Motor neuron (in vitro differentiated cells): Measurements from ENCODE around the gene NFATC2. TPM values are rescaled to one million over a fixed set of nuclear protein-coding genes. Genes with fewer than 3 reads are reported as not detected.
A peak's percentile ranks its signal among the peaks of the same experiment; 100 is the strongest.

Source experiments
- ATAC-seq, 8 experiments: fragments of 200-7000 bp; cut with Tn5 transposase; replicated peaks in 6 of 8; 2 replicates each; pipeline ENCODE4 v1.8.0; 2021; ENCODE audit warnings: mild to moderate bottlenecking in 8 of 8, moderate library complexity in 8 of 8
- H3K27ac ChIP-seq, 2 donors: fragments of 250-450 bp; sonication (Bioruptor Pico); 2 replicates each; pipeline ENCODE4 v1.9.0; 2021; ENCODE audit warnings: antibody characterized with exemption in 2 of 2, mild to moderate bottlenecking in 2 of 2, moderate library complexity in 1 of 2
- H3K4me1 ChIP-seq, 2 donors: fragments of 250-450 bp; sonication (Bioruptor Pico); replicated peaks in 1 of 2; 2 replicates each; pipeline ENCODE4 v1.6.1; 2021; ENCODE audit warnings: antibody characterized with exemption in 2 of 2, mild to moderate bottlenecking in 2 of 2, moderate library complexity in 1 of 2
- H3K4me3 ChIP-seq, 5 donors: fragments of 250-450 bp; sonication (Bioruptor Pico); 2 replicates each; pipeline ENCODE4 v1.9.0; 2021; ENCODE audit warnings: antibody characterized with exemption in 5 of 5, mild to moderate bottlenecking in 5 of 5, moderate library complexity in 4 of 5
- WGBS, 10 experiments: fragments of 450-650 bp; shearing (Covaris generic); methylation state at CpG; one replicate each; pipeline ENCODE4 v1.0.0; 2022; 5-methylcytosine and 5-hydroxymethylcytosine counted together
- in situ Hi-C, 9 experiments: fragments of 400-800 bp; cut with MboI; loops; one replicate each; pipeline ENCODE4 v1.15.0; 2021; ENCODE audit warnings: low sequenced_read_pairs in 9 of 9, low pct_unique_long_range_greater_than_20kb in 2 of 9; ENCODE audit not compliant: unreplicated experiment in 9 of 9
- total RNA-seq, 8 experiments: library from RNA; unstranded; fragments of 300-600 nt; gene quantifications; 2 replicates each; pipeline versions ENCODE4 v1.2.3 to v1.2.4, GENCODE V29; 2022

NFATC2 gene
- total RNA-seq, 8 experiments from 2014 or later, result 0.11 to 9.7 (median 0.56) TPM

- no peak overlapping the region for H3K27ac ChIP-seq
- ATAC-seq, result peak; percentile 87 to 100 (median 99)
- 0 to 80% (median 38%) methylated on average over 1 to 7 of the region's 13 CpGs; no CpG with 5 or more reads in 2 of the 10 experiments for WGBS, 10 experiments
- no peak overlapping the region for H3K4me3 ChIP-seq
- in situ Hi-C loops, result loop anchor here in 6 of 9 experiments (10.0 to 25.0 kb wide), 5 partner anchors 215 to 715 kb away; no protein-coding TSS in a partner anchor
- H3K4me1 ChIP-seq, result peaks cover 0 to 3% of the 10 kb centered on the region in 2 donors
These were observed 170.2 kb downstream of the NFATC2 start for GRCh38 chr20:51372176-51372803.

GRCh38 chr20:51371720-51372119 lies 170.8 kb downstream of the NFATC2 start:
- no peak for ATAC-seq
- Histone ChIP-seq H3K4me3 (no peak overlapping the region), H3K4me1 (peaks cover 0 to 3% of the 10 kb centered on the region in 2 donors), H3K27ac (no peak overlapping the region)
- 29 to 100% (median 81%) methylated on average over 1 to 4 of the region's 4 CpGs; no CpG with 5 or more reads in 2 of the 10 experiments for WGBS, 10 experiments
- in situ Hi-C loops, result loop anchor here in 6 of 9 experiments (10.0 to 25.0 kb wide), 5 partner anchors 216 to 716 kb away; no protein-coding TSS in a partner anchor

GRCh38 chr20:51369503-51369902 lies 173.0 kb downstream of the NFATC2 start:
- peaks cover 0 to 3% of the 10 kb centered on the region in 2 donors for H3K4me1 ChIP-seq
- ATAC-seq, result no peak
- no peak overlapping the region for H3K4me3 ChIP-seq
- in situ Hi-C loops, result loop anchor here in 6 of 9 experiments (25.0 kb wide), 2 partner anchors 218 to 718 kb away; no protein-coding TSS in a partner anchor
- WGBS, 10 experiments, result 70 to 100% (median 95%) methylated on average over 1 to 3 of the region's 11 CpGs; no CpG with 5 or more reads in 2 of the 10 experiments
- H3K27ac ChIP-seq, result no peak overlapping the region

- ATAC-seq, result no peak
- Histone ChIP-seq H3K4me1 (peaks cover 0 to 3% of the 10 kb centered on the region in 2 donors), H3K27ac (no peak overlapping the region), H3K4me3 (no peak overlapping the region)
- 40 to 95% (median 90%) methylated on average over 1 to 5 of the region's 13 CpGs; no CpG with 5 or more reads in 1 of the 10 experiments for WGBS, 10 experiments
- in situ Hi-C loops, result loop anchor here in 6 of 9 experiments (25.0 kb wide), 2 partner anchors 219 to 719 kb away; no protein-coding TSS in a partner anchor
These were observed 173.9 kb downstream of the NFATC2 start for GRCh38 chr20:51368461-51369211.

GRCh38 chr20:51366155-51366886 lies 176.2 kb downstream of the NFATC2 start:
- peak in 7 of 8 experiments; percentile 72 to 94 (median 92) for ATAC-seq
- Histone ChIP-seq H3K4me1 (no peaks in the 10 kb centered on the region), H3K4me3 (no peak overlapping the region), H3K27ac (no peak overlapping the region)
- in situ Hi-C loops, result loop anchor here in 6 of 9 experiments (25.0 kb wide), 2 partner anchors 221 to 721 kb away; no protein-coding TSS in a partner anchor
- 0 to 80% (median 41%) methylated on average over 1 to 12 of the region's 16 CpGs; no CpG with 5 or more reads in 2 of the 10 experiments for WGBS, 10 experiments

GRCh38 chr20:51365670-51366069 lies 176.8 kb downstream of the NFATC2 start:
- 20 to 86% (median 67%) methylated on average over 1 of the region's 3 CpGs; no CpG with 5 or more reads in 5 of the 10 experiments for WGBS, 10 experiments
- Histone ChIP-seq H3K27ac (no peak overlapping the region), H3K4me1 (no peaks in the 10 kb centered on the region), H3K4me3 (no peak overlapping the region)
- in situ Hi-C loops, result loop anchor here in 6 of 9 experiments (25.0 kb wide), 2 partner anchors 222 to 722 kb away; no protein-coding TSS in a partner anchor
- peak in 1 of 8 experiments; percentile 2 for ATAC-seq

- no peak for ATAC-seq
- H3K27ac ChIP-seq, result no peak overlapping the region
- no peak overlapping the region for H3K4me3 ChIP-seq
- in situ Hi-C loops, result loop anchor here in 6 of 9 experiments (25.0 kb wide), 2 partner anchors 223 to 723 kb away; no protein-coding TSS in a partner anchor
- H3K4me1 ChIP-seq, result no peaks in the 10 kb centered on the region
These were observed 178.7 kb downstream of the NFATC2 start for GRCh38 chr20:51363813-51364212.

- WGBS, 10 experiments, result 0 to 54% (median 25%) methylated on average over 1 to 2 of the region's 2 CpGs; no CpG with 5 or more reads in 2 of the 10 experiments
These were observed 179.1 kb downstream of the NFATC2 start for GRCh38 chr20:51363378-51363777.

GRCh38 chr20:51362254-51362653 lies 180.3 kb downstream of the NFATC2 start:
- no peak for ATAC-seq
- Histone ChIP-seq H3K4me1 (no peaks in the 10 kb centered on the region), H3K4me3 (no peak overlapping the region), H3K27ac (no peak overlapping the region)
- in situ Hi-C loops, result loop anchor here in 6 of 9 experiments (25.0 kb wide), 2 partner anchors 225 to 725 kb away; no protein-coding TSS in a partner anchor
- 60 to 80% (median 72%) methylated on average over 1 to 3 of the region's 3 CpGs; no CpG with 5 or more reads in 5 of the 10 experiments for WGBS, 10 experiments

More at GRCh38 chr20:51363378-51363777, 179.1 kb downstream of the NFATC2 start:
- Histone ChIP-seq H3K27ac (no peak overlapping the region), H3K4me1 (no peaks in the 10 kb centered on the region), H3K4me3 (no peak overlapping the region)
- ATAC-seq, result no peak
- in situ Hi-C loops, result loop anchor here in 6 of 9 experiments (25.0 kb wide), 2 partner anchors 224 to 724 kb away; no protein-coding TSS in a partner anchor

- in situ Hi-C loops, result loop anchor here in 6 of 9 experiments (25.0 kb wide), 2 partner anchors 226 to 726 kb away; no protein-coding TSS in a partner anchor
- ATAC-seq, result no peak
- WGBS, 10 experiments, result 80 to 100% (median 100%) methylated on average over 1 of the region's 1 CpG; no CpG with 5 or more reads in 5 of the 10 experiments
These were observed 181.3 kb downstream of the NFATC2 start for GRCh38 chr20:51361258-51361657.

GRCh38 chr20:51360451-51361201 lies 181.9 kb downstream of the NFATC2 start:
- no peak overlapping the region for H3K4me3 ChIP-seq
- ATAC-seq, result peak in 5 of 8 experiments; percentile 26 to 98 (median 61)
- in situ Hi-C loops, result loop anchor here in 6 of 9 experiments (25.0 kb wide), 2 partner anchors 227 to 727 kb away; no protein-coding TSS in a partner anchor
- H3K27ac ChIP-seq, result no peak overlapping the region
- no peaks in the 10 kb centered on the region for H3K4me1 ChIP-seq
- 10 to 95% (median 75%) methylated on average over 2 to 9 of the region's 13 CpGs; no CpG with 5 or more reads in 3 of the 10 experiments for WGBS, 10 experiments

More at GRCh38 chr20:51361258-51361657, 181.3 kb downstream of the NFATC2 start:
- H3K4me1 ChIP-seq, result no peaks in the 10 kb centered on the region
- H3K27ac ChIP-seq, result no peak overlapping the region
- no peak overlapping the region for H3K4me3 ChIP-seq
